ENCODE measurements around the gene ZNF560.

ZNF560 gene

DNA sequence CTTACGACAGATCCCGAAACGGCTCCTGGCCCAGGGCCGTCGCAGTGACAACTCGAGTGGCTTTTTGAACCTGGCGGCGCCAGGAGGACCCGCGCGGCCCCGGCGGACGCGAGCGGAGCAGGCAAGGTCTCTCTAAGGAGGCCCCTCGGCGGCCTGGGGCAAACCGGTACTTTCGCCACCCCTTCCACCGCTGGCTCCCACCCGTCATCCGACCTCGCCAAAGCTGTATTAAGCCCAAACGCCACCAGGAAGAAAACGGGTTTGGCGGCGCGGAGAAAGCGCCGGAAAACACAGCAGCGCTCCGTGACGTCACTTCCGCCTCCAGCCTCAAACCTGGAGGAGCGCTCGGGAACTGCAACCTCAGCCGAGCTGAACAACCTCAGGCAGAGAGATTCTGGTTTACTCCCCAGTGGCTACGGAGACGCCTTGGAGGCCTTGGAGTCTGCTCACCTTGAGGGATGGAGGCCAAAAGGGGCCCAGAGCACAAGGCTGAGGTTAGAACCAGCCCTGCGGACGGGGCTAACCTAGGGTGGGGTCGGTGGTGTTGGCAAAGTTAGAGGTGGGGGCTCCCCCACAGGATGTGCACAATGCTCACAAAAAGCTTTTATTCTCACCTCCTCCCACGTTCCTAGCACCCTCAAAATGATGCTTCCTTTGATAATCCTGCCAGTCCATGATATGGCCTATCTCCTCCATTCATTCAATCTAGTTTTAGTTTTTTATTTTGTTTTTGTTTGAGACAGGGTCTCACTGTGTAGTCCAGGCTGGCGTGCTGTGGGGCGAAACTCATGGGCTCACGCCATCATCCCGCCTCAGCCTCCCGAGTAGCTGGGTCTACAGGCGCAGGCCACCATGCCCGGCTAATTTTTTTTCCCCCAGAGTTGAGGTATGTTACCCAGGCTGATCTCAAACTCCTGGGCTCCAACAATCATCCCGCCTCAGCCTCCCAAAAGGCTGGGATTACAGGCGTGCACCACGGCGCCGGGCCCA lies 62.8 kb downstream of the ZNF560 start, which contains the start of gene ZNF266:
TSS of gene ZNF266 (minus strand) at position 295 of the 990 bp plus-strand sequence. CDS start 15,484 bp downstream, outside the sequence.
- DNase-seq (ENCODE audit: low spot score), result peak; percentile 77

DNA sequence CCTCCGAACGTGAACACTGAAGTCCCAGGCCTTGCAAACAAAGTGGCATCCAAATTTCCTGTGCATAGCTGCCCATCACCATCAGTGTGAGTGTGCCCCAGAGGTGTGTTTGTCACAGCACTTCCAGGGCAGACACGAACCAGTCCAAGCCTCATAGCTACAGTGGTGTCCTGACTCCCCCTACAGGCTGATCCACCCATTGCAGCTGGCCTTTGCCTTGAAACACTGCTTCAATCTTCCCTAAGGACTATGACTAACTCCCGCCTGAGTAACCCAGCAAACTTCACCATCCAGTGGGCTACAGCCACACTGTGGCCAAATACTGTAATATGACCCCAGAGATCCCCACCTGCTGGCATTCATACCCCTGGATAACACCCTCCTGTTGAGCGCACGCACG lies 66.9 kb downstream of the ZNF560 start:
- peak; percentile 8 for DNase-seq (ENCODE audit: low spot score)

DNA sequence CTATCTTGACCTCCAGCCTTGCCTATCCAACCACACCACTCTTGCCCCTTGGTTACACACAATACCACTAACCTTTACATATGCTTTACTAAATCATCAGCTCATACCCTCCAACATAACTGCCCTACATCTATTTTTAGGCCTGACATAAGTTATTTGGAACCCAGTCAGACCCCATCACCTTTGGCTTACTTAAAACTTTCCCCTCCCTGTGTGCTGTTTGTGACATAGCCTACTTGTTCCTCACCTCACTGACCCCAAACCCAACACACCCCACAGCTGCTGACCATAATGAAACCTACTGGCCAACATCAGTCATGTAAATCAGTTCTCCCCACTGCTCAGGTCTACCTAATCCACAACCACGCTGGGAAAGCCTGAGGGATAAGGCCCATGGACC lies 68.0 kb downstream of the ZNF560 start:
- DNase-seq (ENCODE audit: low spot score), result no peak

DNA sequence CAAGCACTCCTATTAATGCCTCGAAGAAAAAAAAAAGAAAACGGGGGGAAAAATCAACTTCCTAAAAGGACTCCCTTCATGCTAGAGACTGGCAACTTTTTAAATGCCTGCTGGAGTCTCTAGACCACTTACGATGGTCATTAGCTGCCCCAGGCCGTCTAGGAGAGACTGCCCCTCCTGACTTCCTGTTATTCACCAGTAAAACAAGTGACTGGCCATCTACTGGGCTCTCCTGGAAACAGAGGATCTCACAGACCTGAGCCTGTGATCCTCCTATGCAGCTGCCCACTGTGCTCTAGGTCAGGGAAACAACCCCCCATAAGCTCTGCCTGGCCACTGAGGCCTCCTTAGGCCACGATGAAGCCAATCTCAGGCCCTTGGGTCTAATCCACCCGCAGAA lies 70.5 kb downstream of the ZNF560 start:
- DNase-seq (ENCODE audit: low spot score), result no peak
